Glutamatergic neuron (in vitro differentiated cells): ENCODE measurements around the gene HSPA1B. TPM values are rescaled to one million over a fixed set of nuclear protein-coding genes. Genes with fewer than 3 reads are reported as not detected.
"Not testable (repeated sequence)": the region's sequence is repeated elsewhere in the genome, so short reads cannot be mapped to it uniquely, and the experiment has no call there.

Source experiments
- DNase-seq: peaks from one replicate; pipeline ENCODE4 v3.0.0; 2022
- H3K27ac Mint-ChIP-seq: one replicate; pipeline ENCODE4 v1.8.0; 2020; ENCODE audit warnings: mild to moderate bottlenecking, mixed read lengths, inconsistent platforms; ENCODE audit not compliant: unreplicated experiment
- H3K27me3 Mint-ChIP-seq: one replicate; pipeline ENCODE4 v1.8.0; 2020; ENCODE audit warnings: mild to moderate bottlenecking, moderate library complexity, mixed read lengths, inconsistent platforms; ENCODE audit not compliant: unreplicated experiment
- H3K36me3 Mint-ChIP-seq: one replicate; pipeline ENCODE4 v1.8.0; 2020; ENCODE audit warnings: mild to moderate bottlenecking, mixed read lengths, inconsistent platforms; ENCODE audit not compliant: unreplicated experiment
- H3K4me1 Mint-ChIP-seq: one replicate; pipeline ENCODE4 v1.8.0; 2020; ENCODE audit warnings: mild to moderate bottlenecking, low read depth, mixed read lengths, inconsistent platforms; ENCODE audit not compliant: unreplicated experiment
- H3K4me3 Mint-ChIP-seq: one replicate; pipeline ENCODE4 v1.8.0; 2020; ENCODE audit warnings: mild to moderate bottlenecking, mixed read lengths, inconsistent platforms; ENCODE audit not compliant: unreplicated experiment
- H3K9me3 Mint-ChIP-seq: one replicate; pipeline ENCODE4 v1.8.0; 2020; ENCODE audit warnings: mild to moderate bottlenecking, moderate library complexity, mixed read lengths, inconsistent platforms; ENCODE audit not compliant: unreplicated experiment
- total RNA-seq: library from RNA; stranded (reverse); fragmentation: NEBNext Ultra II Directional; extraction: Animal tissue kit (Norgen Biotek cat#: 25700); gene quantifications from one replicate; pipeline ENCODE4 v1.2.1, GENCODE V29; 2021; ENCODE audit not compliant: unreplicated experiment
- TF ChIP-seq, protein P1 (sequence below): fragments of 200-600 bp; sonication (generic); IDR thresholded peaks from one replicate; pipeline ENCODE4 v1.5.0; 2021; ENCODE audit not compliant: partially characterized antibody, unreplicated experiment

HSPA1B gene
- total RNA-seq, 1 donor from 2014 or later = 93.9 TPM

DNA sequence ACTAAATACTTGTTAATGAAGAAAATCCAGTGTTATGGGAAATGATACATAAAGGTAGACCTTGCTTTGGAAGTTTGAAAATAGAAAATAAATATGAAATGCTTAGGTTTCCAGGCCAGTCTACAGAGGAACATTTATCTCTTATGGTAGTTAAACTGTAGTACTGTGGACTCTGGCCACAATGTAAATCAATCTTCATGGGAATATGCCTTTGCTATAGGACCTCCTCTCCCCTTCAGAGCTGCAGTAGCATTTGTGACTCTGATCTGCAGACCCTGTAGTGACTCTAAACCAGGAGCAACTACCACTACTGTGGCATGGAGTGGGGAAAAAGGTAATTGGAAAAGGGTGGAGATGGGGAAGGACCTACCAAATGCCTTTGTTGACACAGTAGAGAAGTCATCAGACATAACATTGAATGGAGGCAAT lies 7.7 kb upstream of the HSPA1B start:
- Mint-ChIP-seq H3K4me3 (peak overlapping the region; percentile 67), H3K27ac (no peak overlapping the region)

DNA sequence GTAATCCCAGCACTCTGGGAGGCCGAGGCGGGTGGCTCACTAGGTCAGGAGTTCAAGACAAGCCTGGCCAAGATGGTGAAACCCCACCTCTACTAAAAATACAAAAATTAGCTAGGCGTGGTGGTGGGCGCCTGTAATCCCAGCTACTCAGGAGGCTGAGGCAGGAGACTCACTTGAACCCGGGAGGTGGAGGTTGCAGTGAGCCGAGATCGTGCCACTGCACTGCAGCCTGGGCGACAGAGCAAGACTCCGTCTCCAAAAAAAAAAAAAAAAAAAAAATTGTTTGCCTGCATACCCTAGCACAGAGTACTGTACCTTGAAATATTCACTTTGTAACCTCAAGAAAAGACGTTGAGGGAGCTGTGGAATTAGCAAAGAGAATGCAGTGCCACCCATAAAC lies 7.1 kb upstream of the HSPA1B start:
- DNase-seq, H3K4me3 Mint-ChIP-seq, H3K27ac Mint-ChIP-seq, H3K36me3 Mint-ChIP-seq, H3K4me1 Mint-ChIP-seq, H3K27me3 Mint-ChIP-seq: not testable (repeated sequence)
- H3K9me3 Mint-ChIP-seq = peaks cover 12% of the 10 kb centered on the region

More for the DNA sequence above, 7.7 kb upstream of the HSPA1B start:
- TF ChIP-seq, protein P1, sequence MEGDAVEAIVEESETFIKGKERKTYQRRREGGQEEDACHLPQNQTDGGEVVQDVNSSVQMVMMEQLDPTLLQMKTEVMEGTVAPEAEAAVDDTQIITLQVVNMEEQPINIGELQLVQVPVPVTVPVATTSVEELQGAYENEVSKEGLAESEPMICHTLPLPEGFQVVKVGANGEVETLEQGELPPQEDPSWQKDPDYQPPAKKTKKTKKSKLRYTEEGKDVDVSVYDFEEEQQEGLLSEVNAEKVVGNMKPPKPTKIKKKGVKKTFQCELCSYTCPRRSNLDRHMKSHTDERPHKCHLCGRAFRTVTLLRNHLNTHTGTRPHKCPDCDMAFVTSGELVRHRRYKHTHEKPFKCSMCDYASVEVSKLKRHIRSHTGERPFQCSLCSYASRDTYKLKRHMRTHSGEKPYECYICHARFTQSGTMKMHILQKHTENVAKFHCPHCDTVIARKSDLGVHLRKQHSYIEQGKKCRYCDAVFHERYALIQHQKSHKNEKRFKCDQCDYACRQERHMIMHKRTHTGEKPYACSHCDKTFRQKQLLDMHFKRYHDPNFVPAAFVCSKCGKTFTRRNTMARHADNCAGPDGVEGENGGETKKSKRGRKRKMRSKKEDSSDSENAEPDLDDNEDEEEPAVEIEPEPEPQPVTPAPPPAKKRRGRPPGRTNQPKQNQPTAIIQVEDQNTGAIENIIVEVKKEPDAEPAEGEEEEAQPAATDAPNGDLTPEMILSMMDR = no peak
- Mint-ChIP-seq H3K27me3 (peaks cover 9% of the 10 kb centered on the region), H3K4me1 (peaks cover 3% of the 10 kb centered on the region), H3K36me3 (peaks cover 4% of the 10 kb centered on the region), H3K9me3 (peaks cover 12% of the 10 kb centered on the region)
- no peak for DNase-seq

DNA sequence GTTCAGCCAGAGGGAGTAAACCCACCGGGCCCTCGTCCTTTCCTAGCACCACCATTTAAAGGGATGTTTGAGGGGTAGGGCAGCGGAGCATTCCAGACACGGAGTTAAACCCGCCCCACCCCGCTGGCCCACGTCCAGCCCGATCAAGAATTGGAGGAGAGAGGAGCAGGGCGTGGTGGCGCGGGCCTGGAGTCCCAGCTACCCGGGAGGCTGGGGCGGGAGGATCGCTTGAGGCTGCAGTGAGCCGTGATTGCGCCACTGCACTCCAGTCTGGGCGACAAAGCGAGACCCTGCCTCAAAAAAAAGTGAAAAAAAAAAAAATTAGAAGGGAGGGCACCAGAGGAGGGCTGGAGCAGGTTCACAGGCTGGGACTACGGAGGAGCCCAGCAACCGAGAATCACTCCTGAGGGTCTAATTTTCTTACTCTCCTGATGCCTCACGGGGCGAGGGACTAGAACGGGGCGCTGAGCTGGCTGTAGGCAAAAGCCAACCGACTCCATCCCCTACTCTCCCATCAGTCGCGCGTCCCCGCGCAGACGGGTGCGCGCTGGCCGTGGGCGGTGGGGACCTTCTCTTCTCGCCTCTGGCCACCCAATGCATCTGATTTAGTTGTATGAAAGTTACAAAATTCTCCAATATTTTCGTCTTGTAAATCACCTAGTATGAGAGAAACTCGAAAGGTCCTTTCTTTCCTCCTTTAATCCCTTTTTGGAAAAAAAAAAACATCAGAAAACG lies 6.1 kb upstream of the HSPA1B start:
- Mint-ChIP-seq H3K36me3 (peaks cover 4% of the 10 kb centered on the region), H3K27ac (peak overlapping the region; percentile 89), H3K27me3 (peaks cover 6% of the 10 kb centered on the region), H3K9me3 (peaks cover 13% of the 10 kb centered on the region), H3K4me1 (peaks cover 3% of the 10 kb centered on the region), H3K4me3 (peak overlapping the region; percentile 95)
- TF ChIP-seq, protein P1 = no peak
- DNase-seq = peak; percentile 68

DNA sequence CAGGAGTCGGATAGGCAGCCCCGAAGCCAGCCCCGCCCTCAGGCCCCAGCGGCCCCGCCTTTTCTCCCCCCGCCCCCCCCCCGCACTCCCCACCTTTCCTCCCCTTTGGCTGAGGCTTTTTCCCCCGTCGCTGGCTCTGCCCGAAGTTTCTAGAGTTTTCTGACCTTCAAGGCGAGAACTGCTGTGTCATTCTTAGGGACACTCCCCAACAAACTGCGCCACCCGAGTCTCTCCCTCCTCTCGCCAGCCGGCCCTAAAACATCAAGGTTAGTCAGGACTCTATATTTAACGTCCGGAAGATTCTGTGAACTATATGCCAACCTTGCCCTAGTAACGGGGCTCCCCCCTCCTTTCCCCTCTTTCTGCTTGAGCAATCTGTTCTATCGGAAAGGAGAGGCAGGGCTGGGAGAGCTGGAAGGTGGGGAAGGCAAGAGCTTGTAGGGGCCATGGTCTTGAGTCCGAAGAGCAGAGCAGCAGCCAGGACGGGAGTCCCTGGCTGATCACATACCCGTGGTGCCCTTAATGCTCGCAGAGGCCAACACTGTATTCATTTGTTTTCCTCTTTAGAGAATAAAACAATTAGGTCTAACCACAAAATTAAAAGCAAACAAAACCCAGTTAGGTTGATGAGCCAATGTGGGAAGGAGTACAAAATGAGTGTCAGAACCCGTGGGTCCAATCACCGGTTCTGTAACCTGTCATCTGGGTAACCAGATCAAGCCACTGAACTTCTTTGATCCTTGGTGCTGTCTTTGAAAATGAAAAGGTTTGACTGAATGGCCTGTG lies 5.3 kb upstream of the HSPA1B start:
- TF ChIP-seq, protein P1 = no peak
- Mint-ChIP-seq H3K9me3 (peaks cover 16% of the 10 kb centered on the region), H3K27ac (peak overlapping the region; percentile 84), H3K36me3 (peaks cover 4% of the 10 kb centered on the region), H3K27me3 (peaks cover 9% of the 10 kb centered on the region), H3K4me1 (peaks cover 5% of the 10 kb centered on the region), H3K4me3 (peak overlapping the region; percentile 95)
- peak; percentile 31 for DNase-seq

DNA sequence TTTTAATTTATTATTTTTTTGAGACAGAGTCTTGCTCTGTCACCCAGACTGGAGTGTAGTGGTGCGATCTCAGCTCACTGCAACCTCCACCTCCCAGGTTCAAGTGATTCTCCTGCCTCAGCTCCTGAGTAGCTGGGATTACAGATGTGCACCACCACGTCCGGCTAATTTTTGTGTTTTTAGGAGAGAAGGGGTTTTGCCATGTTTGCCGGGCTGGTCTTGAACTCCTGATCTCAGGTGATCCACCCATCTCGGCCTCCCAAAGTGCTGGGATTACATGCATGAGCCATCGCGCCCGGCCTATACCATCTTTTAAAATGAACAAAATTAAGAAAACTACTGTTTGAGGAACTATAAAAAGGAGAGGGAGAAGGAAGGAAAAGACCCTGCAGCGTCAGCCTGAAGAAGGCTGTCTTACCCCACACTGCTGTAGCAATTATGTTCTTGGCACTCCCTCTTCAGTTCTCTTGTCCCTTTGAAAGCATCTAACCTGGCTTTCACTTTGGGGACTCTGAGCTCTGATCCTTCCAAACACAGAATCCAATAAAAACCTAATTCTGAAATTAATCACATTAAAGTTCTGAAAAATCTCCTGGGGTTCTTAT lies 3.8 kb upstream of the HSPA1B start:
- DNase-seq, H3K36me3 Mint-ChIP-seq, H3K27ac Mint-ChIP-seq, H3K4me3 Mint-ChIP-seq, H3K4me1 Mint-ChIP-seq: not testable (repeated sequence)
- peaks cover 11% of the 10 kb centered on the region for H3K9me3 Mint-ChIP-seq
- H3K27me3 Mint-ChIP-seq = peaks cover 13% of the 10 kb centered on the region
